Progenitor cell of endocrine pancreas (in vitro differentiated cells): ENCODE data around the gene ZNF275. TPM values are rescaled to one million over a fixed set of nuclear protein-coding genes. Genes with fewer than 3 reads are reported as not detected.

Experiments used
- DNase-seq: peaks from one replicate; pipeline ENCODE4 v3.0.0; 2021; ENCODE audit warnings: low spot score; ENCODE audit not compliant: unreplicated experiment
- H3K27ac Mint-ChIP-seq: 2 replicates; pipeline ENCODE4 v1.8.0; 2021; ENCODE audit warnings: mild to moderate bottlenecking, moderate library complexity, mixed read lengths
- H3K27me3 Mint-ChIP-seq: 2 replicates; pipeline ENCODE4 v1.8.0; 2021; ENCODE audit warnings: mixed read lengths
- H3K36me3 Mint-ChIP-seq: 2 replicates; pipeline ENCODE4 v1.8.0; 2022; ENCODE audit warnings: mixed read lengths; ENCODE audit not compliant: insufficient read depth
- H3K4me1 Mint-ChIP-seq: 2 replicates; pipeline ENCODE4 v1.8.0; 2021; ENCODE audit warnings: low read depth, mixed read lengths
- H3K4me3 Mint-ChIP-seq: 2 replicates; pipeline ENCODE4 v1.8.0; 2021; ENCODE audit warnings: low read depth, mild to moderate bottlenecking, moderate library complexity, mixed read lengths
- H3K9me3 Mint-ChIP-seq: 2 replicates; pipeline ENCODE4 v1.8.0; 2021; ENCODE audit warnings: low read depth, mixed read lengths
- CTCF ChIP-seq: fragments of 200-600 bp; sonication (generic); IDR thresholded peaks from one replicate; pipeline ENCODE4 v1.5.0; 2021; ENCODE audit warnings: antibody characterized with exemption, mild to moderate bottlenecking; ENCODE audit not compliant: unreplicated experiment
- total RNA-seq: library from RNA; stranded (reverse); gene quantifications from 2 replicates; pipeline ENCODE4 v1.2.1, GENCODE V29; 2021

ZNF275 gene
- total RNA-seq, 1 donor from 2014 or later, result 12.2 TPM

GRCh38 chrX:153397256-153397960 is 63.5 kb downstream of the ZNF275 start:
- Mint-ChIP-seq H3K9me3 (peaks cover 11% of the 10 kb centered on the region), H3K27me3 (peaks cover 8% of the 10 kb centered on the region), H3K4me1 (peaks cover 2% of the 10 kb centered on the region), H3K4me3 (no peak overlapping the region), H3K27ac (no peak overlapping the region), H3K36me3 (peaks cover 4% of the 10 kb centered on the region)
- no peak for TF ChIP-seq CTCF
- DNase-seq, result no peak

GRCh38 chrX:153398275-153398960 is 64.5 kb downstream of the ZNF275 start:
- TF ChIP-seq CTCF, result no peak
- H3K27ac Mint-ChIP-seq, result no peak overlapping the region
- H3K4me3 Mint-ChIP-seq, result no peak overlapping the region
- H3K27me3 Mint-ChIP-seq, result peaks cover 17% of the 10 kb centered on the region
- peaks cover 2% of the 10 kb centered on the region for H3K4me1 Mint-ChIP-seq
- peaks cover 19% of the 10 kb centered on the region for H3K9me3 Mint-ChIP-seq
- peaks cover 4% of the 10 kb centered on the region for H3K36me3 Mint-ChIP-seq
- no peak for DNase-seq

GRCh38 chrX:153400146-153401132 is 66.5 kb downstream of the ZNF275 start:
- Mint-ChIP-seq H3K9me3 (peaks cover 19% of the 10 kb centered on the region), H3K4me3 (no peak overlapping the region), H3K27ac (no peak overlapping the region), H3K4me1 (peaks cover 2% of the 10 kb centered on the region), H3K27me3 (peaks cover 19% of the 10 kb centered on the region), H3K36me3 (peaks cover 4% of the 10 kb centered on the region)
- peak; percentile 64 for TF ChIP-seq CTCF
- DNase-seq, result no peak

- Mint-ChIP-seq H3K9me3 (peaks cover 19% of the 10 kb centered on the region), H3K36me3 (peaks cover 4% of the 10 kb centered on the region), H3K27ac (no peak within 1 kb of the TSS), H3K4me3 (no peak within 1 kb of the TSS), H3K27me3 (peaks cover 25% of the 10 kb centered on the region), H3K4me1 (peaks cover 2% of the 10 kb centered on the region)
- no peak for TF ChIP-seq CTCF
- no peak for DNase-seq
Observed at GRCh38 chrX:153401133-153401764, 67.3 kb downstream of the ZNF275 start, which contains the start of gene PNMA6E. Gene PNMA6E, minus strand, starts transcription at chrX:153401350. Its CDS starts 2,501 bp downstream, at chrX:153398849.

Other genes starting within 250 kb of the ZNF275 start
- gene MAGEA1, start 154.9 kb upstream of the ZNF275 start, total RNA-seq, result not detected in 2 replicates
- gene PNMA6F, start 12.4 kb upstream of the ZNF275 start, total RNA-seq, result not detected in 2 replicates
- not detected in 2 replicates for gene PNMA6E, start 67.2 kb downstream of the ZNF275 start, total RNA-seq
- 0.38 TPM in 2 replicates for gene ZFP92, start 77.3 kb downstream of the ZNF275 start, total RNA-seq
- gene TREX2, start 111.9 kb downstream of the ZNF275 start, total RNA-seq, result 0.24 and 0.41 TPM in 2 replicates
- gene HAUS7, start 136.4 kb downstream of the ZNF275 start, total RNA-seq, result 22.3 and 22.9 TPM in 2 replicates
- 0.98 and 1.1 TPM in 2 replicates for gene BGN, start 160.8 kb downstream of the ZNF275 start, total RNA-seq
- gene ATP2B3, start 183.5 kb downstream of the ZNF275 start, total RNA-seq, result 0.11 and 0.60 TPM in 2 replicates